Activated T-helper 1 cell treated with anti-CD3 and anti-CD28 coated beads, Interleukin-12 subunit alpha, Interleukin-12 subunit beta, Interleukin-2, Interleukin-4 antibody, amounts not matched to agents 30 ng/mL and 10 ng/mL and 1 ng/mL, durations not matched to agents 14 hours and 24 hours and 36 hours (primary cell): ENCODE measurements around the gene GREM2. TPM values are rescaled to one million over a fixed set of nuclear protein-coding genes. Genes with fewer than 3 reads are reported as not detected.

Source experiments
- DNase-seq: peaks from one replicate; pipeline ENCODE4 v3.0.0; 2021; ENCODE audit warnings: low spot score
- H3K27ac Mint-ChIP-seq: one replicate; pipeline ENCODE4 v1.8.0; 2021; ENCODE audit warnings: mild to moderate bottlenecking, mixed read lengths
- H3K27me3 Mint-ChIP-seq: one replicate; pipeline ENCODE4 v1.8.0; 2022; ENCODE audit warnings: mild to moderate bottlenecking, moderate library complexity, mixed read lengths; ENCODE audit not compliant: insufficient read depth
- H3K36me3 Mint-ChIP-seq: one replicate; pipeline ENCODE4 v1.8.0; 2021; ENCODE audit warnings: low read depth, mixed read lengths
- H3K4me1 Mint-ChIP-seq: one replicate; pipeline ENCODE4 v1.8.0; 2021; ENCODE audit warnings: low read depth, mixed read lengths
- H3K4me3 Mint-ChIP-seq: one replicate; pipeline ENCODE4 v1.8.0; 2021; ENCODE audit warnings: mild to moderate bottlenecking, moderate library complexity, mixed read lengths
- H3K9me3 Mint-ChIP-seq: one replicate; pipeline ENCODE4 v1.8.0; 2021; ENCODE audit warnings: mixed read lengths
- intact Hi-C: fragments of 100-400 bp; cut with micrococcal nuclease; formaldehyde crosslinking; loops from one replicate; pipeline ENCODE4 v1.15.1; 2024
- total RNA-seq: library from RNA; stranded (reverse); gene quantifications from 2 replicates; pipeline ENCODE4 v1.2.3, GENCODE V29; 2022

Gene GREM2
- total RNA-seq, 1 donor from 2014 or later: 0.05 TPM

- H3K27me3 Mint-ChIP-seq: peaks cover 4% of the 10 kb centered on the region
- peaks cover 9% of the 10 kb centered on the region for H3K4me1 Mint-ChIP-seq
- intact Hi-C loops: no loop called here
- no peak overlapping the region for H3K4me3 Mint-ChIP-seq
- no peaks in the 10 kb centered on the region for H3K36me3 Mint-ChIP-seq
- H3K27ac Mint-ChIP-seq: no peak overlapping the region
- DNase-seq: no peak
- no peaks in the 10 kb centered on the region for H3K9me3 Mint-ChIP-seq
Measured at GRCh38 chr1:240621249-240621648, 9.3 kb upstream of the GREM2 start.

- H3K4me1 Mint-ChIP-seq: peaks cover 9% of the 10 kb centered on the region
- no peak for DNase-seq
- H3K27me3 Mint-ChIP-seq: peaks cover 4% of the 10 kb centered on the region
- H3K9me3 Mint-ChIP-seq: no peaks in the 10 kb centered on the region
- no peaks in the 10 kb centered on the region for H3K36me3 Mint-ChIP-seq
- no peak overlapping the region for H3K4me3 Mint-ChIP-seq
- intact Hi-C loops: no loop called here
- no peak overlapping the region for H3K27ac Mint-ChIP-seq
Measured at GRCh38 chr1:240619906-240620621, 8.1 kb upstream of the GREM2 start.

GRCh38 chr1:240619357-240619756 is 7.4 kb upstream of the GREM2 start:
- Mint-ChIP-seq H3K27ac (no peak overlapping the region), H3K4me3 (no peak overlapping the region), H3K9me3 (no peaks in the 10 kb centered on the region), H3K27me3 (peaks cover 8% of the 10 kb centered on the region), H3K4me1 (peaks cover 9% of the 10 kb centered on the region), H3K36me3 (no peaks in the 10 kb centered on the region)
- DNase-seq: no peak
- intact Hi-C loops: no loop called here

GRCh38 chr1:240618946-240619345 is 7.0 kb upstream of the GREM2 start:
- H3K9me3 Mint-ChIP-seq: no peaks in the 10 kb centered on the region
- intact Hi-C loops: no loop called here
- peaks cover 1% of the 10 kb centered on the region for H3K36me3 Mint-ChIP-seq
- no peak overlapping the region for H3K27ac Mint-ChIP-seq
- no peak overlapping the region for H3K4me3 Mint-ChIP-seq
- H3K4me1 Mint-ChIP-seq: peaks cover 11% of the 10 kb centered on the region
- DNase-seq: no peak
- peaks cover 8% of the 10 kb centered on the region for H3K27me3 Mint-ChIP-seq

GRCh38 chr1:240616018-240616417 is 4.1 kb upstream of the GREM2 start:
- no peak overlapping the region for H3K27ac Mint-ChIP-seq
- H3K9me3 Mint-ChIP-seq: no peaks in the 10 kb centered on the region
- peaks cover 1% of the 10 kb centered on the region for H3K36me3 Mint-ChIP-seq
- intact Hi-C loops: no loop called here
- H3K4me3 Mint-ChIP-seq: no peak overlapping the region
- peaks cover 12% of the 10 kb centered on the region for H3K27me3 Mint-ChIP-seq
- peaks cover 40% of the 10 kb centered on the region for H3K4me1 Mint-ChIP-seq
- DNase-seq: no peak

GRCh38 chr1:240613356-240614142 is 1.6 kb upstream of the GREM2 start:
- DNase-seq: peak; percentile 2
- peak overlapping the region; percentile 61 for H3K4me3 Mint-ChIP-seq
- no peaks in the 10 kb centered on the region for H3K9me3 Mint-ChIP-seq
- H3K36me3 Mint-ChIP-seq: peaks cover 1% of the 10 kb centered on the region
- no peak overlapping the region for H3K27ac Mint-ChIP-seq
- H3K27me3 Mint-ChIP-seq: peaks cover 33% of the 10 kb centered on the region
- intact Hi-C loops: loop anchor here (2.0 kb wide), 2 partner anchors 37 to 79 kb away; no protein-coding TSS in a partner anchor
- peaks cover 32% of the 10 kb centered on the region for H3K4me1 Mint-ChIP-seq

- Mint-ChIP-seq H3K36me3 (peaks cover 1% of the 10 kb centered on the region), H3K27me3 (peaks cover 38% of the 10 kb centered on the region), H3K9me3 (no peaks in the 10 kb centered on the region), H3K27ac (no peak overlapping the region), H3K4me1 (peaks cover 32% of the 10 kb centered on the region), H3K4me3 (no peak overlapping the region)
- DNase-seq: no peak
- intact Hi-C loops: loop anchor here (2.0 kb wide), 2 partner anchors 36 to 80 kb away; no protein-coding TSS in a partner anchor
Measured at GRCh38 chr1:240612811-240613210, 856 bp upstream of the GREM2 start.

- Mint-ChIP-seq H3K27ac (no peak overlapping the region), H3K36me3 (peaks cover 1% of the 10 kb centered on the region), H3K4me1 (peaks cover 32% of the 10 kb centered on the region), H3K27me3 (peaks cover 38% of the 10 kb centered on the region), H3K9me3 (no peaks in the 10 kb centered on the region), H3K4me3 (peak overlapping the region; percentile 95)
- intact Hi-C loops: no loop called here
- DNase-seq: no peak
Measured at GRCh38 chr1:240611228-240611618, 732 bp downstream of the GREM2 start.

- Mint-ChIP-seq H3K36me3 (peaks cover 1% of the 10 kb centered on the region), H3K27ac (no peak overlapping the region), H3K9me3 (no peaks in the 10 kb centered on the region), H3K4me1 (peaks cover 32% of the 10 kb centered on the region), H3K4me3 (no peak overlapping the region), H3K27me3 (peaks cover 38% of the 10 kb centered on the region)
- intact Hi-C loops: no loop called here
- DNase-seq: no peak
Measured at GRCh38 chr1:240610636-240611035, 1.3 kb downstream of the GREM2 start.

GRCh38 chr1:240609527-240610060 is 2.4 kb downstream of the GREM2 start:
- Mint-ChIP-seq H3K4me3 (peak overlapping the region; percentile 7), H3K4me1 (peaks cover 32% of the 10 kb centered on the region), H3K36me3 (peaks cover 1% of the 10 kb centered on the region), H3K27ac (no peak overlapping the region), H3K9me3 (no peaks in the 10 kb centered on the region), H3K27me3 (peaks cover 35% of the 10 kb centered on the region)
- DNase-seq: no peak
- intact Hi-C loops: loop anchor here (5.0 kb wide), 1 partner anchor 152 kb away; no protein-coding TSS in a partner anchor

GRCh38 chr1:240608707-240609106 is 3.2 kb downstream of the GREM2 start:
- Mint-ChIP-seq H3K4me3 (no peak overlapping the region), H3K27ac (no peak overlapping the region), H3K4me1 (peaks cover 27% of the 10 kb centered on the region), H3K9me3 (no peaks in the 10 kb centered on the region), H3K27me3 (peaks cover 32% of the 10 kb centered on the region), H3K36me3 (no peaks in the 10 kb centered on the region)
- intact Hi-C loops: loop anchor here (5.0 kb wide), 1 partner anchor 151 kb away; no protein-coding TSS in a partner anchor
- DNase-seq: no peak

- intact Hi-C loops: loop anchor here (5.0 kb wide), 1 partner anchor 150 kb away; no protein-coding TSS in a partner anchor
- DNase-seq: no peak
- H3K36me3 Mint-ChIP-seq: no peaks in the 10 kb centered on the region
- H3K4me3 Mint-ChIP-seq: no peak overlapping the region
- no peaks in the 10 kb centered on the region for H3K9me3 Mint-ChIP-seq
- H3K27ac Mint-ChIP-seq: no peak overlapping the region
- H3K27me3 Mint-ChIP-seq: peaks cover 30% of the 10 kb centered on the region
- peaks cover 10% of the 10 kb centered on the region for H3K4me1 Mint-ChIP-seq
Measured at GRCh38 chr1:240607006-240607405, 4.9 kb downstream of the GREM2 start.

- Mint-ChIP-seq H3K27me3 (peaks cover 2% of the 10 kb centered on the region), H3K36me3 (no peaks in the 10 kb centered on the region), H3K4me1 (no peaks in the 10 kb centered on the region), H3K9me3 (no peaks in the 10 kb centered on the region), H3K4me3 (no peak overlapping the region), H3K27ac (no peak overlapping the region)
- no peak for DNase-seq
- intact Hi-C loops: no loop called here
Measured at GRCh38 chr1:240602189-240602588, 9.8 kb downstream of the GREM2 start.
